HG03064 (cell line): Measurements from ENCODE around the gene CFAP54.
"Not testable (repeated sequence)": the region's sequence is repeated elsewhere in the genome, so short reads cannot be mapped to it uniquely, and the experiment has no call there.

ENCODE experiments used
- ATAC-seq: cut with Tn5 transposase; IDR thresholded peaks from one replicate; pipeline ENCODE4 v1.9.1; 2021; ENCODE audit warnings: low read depth; ENCODE audit not compliant: unreplicated experiment

Gene CFAP54

GRCh38 chr12:96489392-96490056, at the start of gene CFAP54:
Gene CFAP54 (plus strand): TSS chr12:96489577. CDS start chr12:96489610, 33 bp downstream.
- ATAC-seq, result peak; percentile 93

GRCh38 chr12:96441816-96442215, 47.6 kb upstream of the CFAP54 start:
- no peak for ATAC-seq

GRCh38 chr12:96442906-96443305, 46.5 kb upstream of the CFAP54 start:
- no peak for ATAC-seq

DNA sequence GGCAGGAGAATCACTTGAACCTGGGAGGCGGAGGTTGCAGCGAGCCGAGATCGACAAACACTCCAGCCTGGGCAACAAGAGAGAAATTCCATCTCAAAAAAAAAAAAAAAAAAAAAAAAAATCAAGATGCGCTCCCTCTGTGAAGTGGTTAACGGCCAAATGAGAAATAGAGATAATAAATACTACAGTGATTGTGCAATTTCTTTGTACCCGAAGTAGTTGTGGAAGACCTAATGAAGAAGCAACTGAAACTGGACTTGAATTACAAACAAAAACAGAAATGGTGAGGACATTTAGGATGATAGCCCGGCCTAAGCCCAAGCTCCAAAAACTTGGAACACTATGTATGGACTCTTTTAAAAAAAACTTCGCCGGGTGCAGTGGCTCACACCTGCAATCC, 45.0 kb upstream of the CFAP54 start:
- ATAC-seq, result no peak

DNA sequence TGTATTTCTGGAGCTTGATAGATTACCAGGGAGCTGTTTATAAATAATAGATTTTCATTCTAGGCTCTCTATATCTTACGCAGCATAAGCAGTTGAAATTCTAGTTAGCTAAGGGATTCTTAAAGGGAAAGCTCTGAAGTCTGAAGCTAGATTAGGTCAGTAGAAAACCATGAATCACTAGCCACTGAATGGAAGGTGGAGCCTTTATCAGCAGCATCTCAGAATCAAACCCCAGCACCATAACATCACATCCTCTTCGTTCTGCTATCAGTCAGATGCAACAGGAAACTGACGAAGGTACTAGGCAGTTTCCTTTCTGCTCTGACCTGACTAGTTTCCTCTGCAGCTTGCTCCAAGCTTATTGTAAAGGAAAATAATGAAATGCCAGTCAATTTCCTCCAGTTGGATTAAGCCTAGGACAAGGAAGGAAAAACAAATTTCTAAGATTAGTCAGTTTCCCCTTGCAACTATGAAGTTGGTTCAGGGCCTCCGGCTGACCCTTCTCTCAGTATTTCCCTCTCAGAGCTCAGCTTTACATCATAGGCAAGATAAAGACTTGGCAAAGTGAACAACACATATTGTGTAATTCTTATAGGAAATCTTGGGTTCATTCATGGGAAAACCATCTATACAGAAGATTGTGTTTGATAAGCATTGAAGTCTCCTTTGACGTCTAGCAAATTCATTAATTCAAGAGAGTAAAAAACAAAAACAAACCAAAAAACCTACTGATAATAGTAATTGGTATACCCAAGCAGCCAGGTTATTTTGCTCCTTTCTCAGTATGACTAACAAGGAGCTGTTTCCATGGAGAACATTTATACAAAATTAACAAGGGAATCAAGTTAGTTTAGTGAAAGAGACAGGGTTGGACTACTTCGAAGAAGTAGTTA, 43.4 kb upstream of the CFAP54 start:
- ATAC-seq, result peak; percentile 94

DNA sequence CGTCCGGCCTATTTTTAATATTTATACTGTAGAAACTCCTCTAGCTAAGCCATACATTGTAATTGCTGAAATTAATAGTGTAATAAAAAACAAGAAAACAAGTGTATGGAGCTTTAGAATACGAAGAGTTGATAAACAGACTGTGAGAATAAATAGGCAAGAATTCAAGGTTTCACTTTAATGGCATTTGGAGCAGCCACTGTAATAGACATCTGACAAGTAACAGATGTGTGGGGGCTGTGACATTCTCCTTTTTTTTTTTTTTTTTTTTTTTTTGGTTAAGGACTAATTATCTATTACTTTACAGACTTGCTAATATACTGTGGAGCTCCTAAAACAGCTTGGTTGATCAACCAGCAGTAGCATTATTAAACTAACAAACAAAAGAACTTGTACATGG, 42.1 kb upstream of the CFAP54 start:
- no peak for ATAC-seq

DNA sequence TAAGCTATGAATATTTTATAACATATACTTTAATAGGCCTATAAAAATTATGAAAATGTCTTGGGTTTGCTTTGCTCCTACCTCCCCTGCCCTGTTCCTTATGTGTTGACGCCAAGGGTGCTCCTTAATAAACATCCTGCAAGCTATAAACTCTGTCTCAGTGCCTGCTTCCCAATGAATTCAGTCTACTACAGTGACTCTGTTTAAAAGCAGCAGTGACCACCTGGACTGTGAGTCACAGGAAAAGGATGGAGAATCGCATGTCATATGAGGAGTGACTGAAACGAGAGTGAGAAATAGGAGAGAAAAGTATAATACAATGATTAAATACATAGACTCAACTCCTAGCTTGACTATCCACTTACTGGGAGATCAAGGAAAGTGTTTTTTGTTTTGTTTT, 41.1 kb upstream of the CFAP54 start:
- ATAC-seq, result no peak

DNA sequence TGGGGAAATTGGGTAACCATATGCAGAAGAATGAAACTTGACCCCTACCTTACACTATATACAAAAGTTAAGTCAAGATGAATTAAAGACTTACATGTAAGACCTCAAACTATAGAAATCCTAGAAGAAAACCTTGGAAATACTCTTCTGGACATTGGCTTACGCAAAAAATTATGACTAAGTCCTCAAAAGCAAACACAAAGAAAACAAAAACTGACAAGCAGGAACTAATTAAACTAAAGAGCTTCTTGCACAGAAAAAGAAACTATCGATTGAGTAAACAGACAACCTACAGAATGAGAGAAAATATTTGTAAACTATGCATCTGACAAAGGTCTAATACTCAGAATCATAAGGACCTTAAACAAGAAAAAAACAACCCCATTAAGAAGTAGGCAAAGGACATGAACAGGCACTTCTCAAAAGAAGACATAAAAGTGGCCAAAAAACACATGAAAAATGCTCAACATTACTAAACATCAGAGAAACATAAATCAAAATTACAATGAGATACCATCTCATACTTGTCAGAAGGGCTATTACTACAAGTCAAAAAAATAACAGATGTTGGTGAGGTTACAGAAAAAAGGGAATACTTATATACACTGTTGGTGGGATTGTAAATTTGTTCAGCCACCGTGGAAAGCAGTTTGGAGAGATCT, 37.0 kb upstream of the CFAP54 start:
- no peak for ATAC-seq

DNA sequence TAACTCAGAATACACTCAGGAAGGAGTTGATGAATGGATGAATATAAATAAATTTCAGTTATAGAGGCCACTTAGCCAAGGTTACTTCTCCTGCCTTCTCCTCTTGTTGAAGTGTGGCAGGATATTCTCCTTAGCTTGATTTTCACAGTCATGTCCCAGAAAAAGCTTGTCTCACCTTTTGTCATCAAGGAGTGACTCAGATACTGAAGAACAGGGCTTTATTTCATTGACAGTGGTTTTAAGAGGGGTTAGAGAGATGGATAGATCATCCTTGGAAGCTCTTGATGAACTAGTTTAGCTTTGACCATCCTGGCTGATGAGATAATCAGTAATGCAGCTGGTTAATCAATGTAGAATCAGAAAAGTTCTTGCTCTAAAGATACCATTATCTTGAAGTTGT, 35.0 kb upstream of the CFAP54 start:
- no peak for ATAC-seq

DNA sequence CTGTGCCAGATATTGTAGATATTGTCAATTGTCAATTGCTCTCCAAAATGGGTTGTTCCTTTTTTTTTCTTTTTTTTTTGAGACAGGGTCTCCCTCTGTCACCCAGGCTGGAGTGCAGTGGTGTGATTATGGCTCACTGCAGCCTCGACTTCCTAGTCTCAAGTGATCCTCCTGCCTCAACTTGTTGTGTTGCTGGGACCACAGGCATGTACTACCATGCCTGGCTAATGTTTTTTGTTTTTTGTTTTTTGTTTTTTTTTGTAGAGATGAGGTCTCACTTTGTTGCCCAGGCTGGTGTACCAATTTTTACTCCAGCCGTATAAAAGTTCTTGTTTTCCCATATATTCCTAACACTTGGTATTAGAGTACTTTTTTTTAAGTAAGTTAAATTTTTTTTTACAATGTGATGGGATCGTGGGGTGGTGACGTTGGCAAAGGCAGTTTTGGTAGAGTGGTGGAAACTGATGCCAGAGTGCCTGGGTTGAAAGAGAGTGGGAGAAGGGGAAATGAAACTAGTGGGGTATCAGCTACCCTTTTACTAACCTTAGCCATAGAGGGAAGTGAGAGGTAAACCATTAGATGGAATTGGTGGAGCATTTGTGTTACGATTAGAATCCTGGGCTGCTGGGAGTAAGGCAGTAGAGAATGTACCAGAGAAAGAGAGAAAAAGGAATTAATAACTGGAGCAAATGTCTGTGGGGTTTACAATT, 33.0 kb upstream of the CFAP54 start:
- ATAC-seq, result peak; percentile 86

GRCh38 chr12:96457191-96457930, 32.0 kb upstream of the CFAP54 start:
- no peak for ATAC-seq

DNA sequence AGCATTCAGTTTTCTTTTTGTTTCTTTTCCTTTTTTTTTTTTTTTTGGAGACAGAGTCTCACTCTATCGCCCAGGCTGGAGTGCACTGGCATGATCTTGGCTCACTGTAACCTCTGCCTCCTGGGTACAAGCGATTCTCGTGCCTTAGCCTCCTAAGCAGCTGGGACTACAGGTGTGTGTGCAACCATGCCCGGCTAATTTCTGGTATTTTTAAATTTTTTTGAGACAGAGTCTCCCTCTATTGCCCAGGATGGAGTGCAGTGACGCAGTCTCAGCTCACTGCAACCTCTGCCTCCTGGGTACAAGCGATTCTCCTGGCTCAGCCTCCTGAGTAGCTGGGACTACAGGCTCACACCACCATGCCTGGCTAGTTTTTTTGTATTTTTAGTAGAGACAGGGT, 30.1 kb upstream of the CFAP54 start:
- ATAC-seq, result not testable (repeated sequence)

DNA sequence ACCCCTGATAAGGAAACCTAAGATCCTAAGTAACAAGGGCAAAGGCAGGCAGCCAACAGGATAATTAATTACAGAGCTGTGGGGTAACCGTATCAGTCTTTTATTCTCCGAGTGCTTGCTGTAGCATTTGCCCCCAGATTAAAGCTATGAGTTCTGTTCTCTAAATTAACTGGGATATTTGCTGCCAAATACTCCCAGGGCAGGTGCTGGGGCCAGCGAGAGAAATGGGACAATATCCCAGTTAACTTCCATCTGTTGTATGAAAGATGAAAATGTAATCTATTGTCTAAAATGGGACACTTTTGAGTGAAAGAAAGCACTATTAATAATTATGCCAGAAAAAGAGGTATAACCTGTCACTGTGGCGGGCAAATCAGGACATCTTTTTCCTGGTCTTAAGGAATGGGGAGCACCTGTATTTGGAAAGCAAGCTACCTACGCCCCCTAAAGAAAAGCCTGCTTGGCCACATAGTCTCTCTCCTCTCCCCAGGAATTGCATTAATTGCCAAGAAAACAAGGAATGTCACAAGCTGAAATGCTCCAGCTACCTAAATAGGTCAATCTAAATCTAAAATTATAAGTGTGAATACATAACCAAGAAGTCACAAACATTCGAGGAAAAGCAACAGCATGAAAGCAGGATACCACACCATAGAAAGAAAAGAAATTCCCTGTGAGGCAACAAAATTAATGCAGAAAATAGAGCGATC, 26.7 kb upstream of the CFAP54 start:
- ATAC-seq, result no peak

- ATAC-seq, result no peak
These were observed 23.5 kb upstream of the CFAP54 start for GRCh38 chr12:96465896-96466295.

DNA sequence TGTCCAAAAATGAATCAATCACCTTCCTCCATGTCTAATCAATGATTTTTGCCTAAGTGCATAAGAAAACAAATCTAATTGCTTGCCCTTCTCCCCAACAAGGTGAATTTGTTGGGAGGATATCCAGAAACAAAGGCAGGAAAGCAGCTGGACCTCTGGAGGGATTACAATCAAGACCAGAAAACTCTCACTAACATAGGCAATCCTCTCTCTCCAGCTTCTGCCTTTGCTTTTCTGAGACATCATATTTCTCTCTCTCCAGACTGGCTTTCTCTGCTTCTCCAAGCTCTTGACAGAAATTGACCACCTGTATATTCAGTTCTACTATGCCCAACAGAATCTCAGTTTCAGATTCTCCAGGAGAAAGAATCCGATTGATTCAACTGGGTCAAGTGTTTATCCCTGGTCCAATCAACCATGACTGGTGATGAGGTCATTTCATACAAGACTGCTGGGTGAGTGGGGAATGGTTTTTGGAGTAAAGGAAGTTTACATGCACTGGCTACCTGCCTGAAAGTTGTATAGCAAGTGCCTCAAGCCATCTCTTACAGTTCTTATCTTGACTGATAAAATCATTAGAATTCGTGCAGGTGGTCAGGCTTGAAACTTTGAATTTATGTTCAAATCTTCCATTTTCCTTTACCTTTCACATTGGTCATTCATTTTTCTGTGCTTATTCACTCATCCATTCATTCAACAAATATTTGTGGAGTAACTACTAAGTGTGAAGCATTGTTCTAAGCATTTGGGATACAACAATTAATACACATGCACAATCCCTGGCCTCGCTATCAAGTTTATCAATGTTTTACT, 22.2 kb upstream of the CFAP54 start:
- ATAC-seq, result no peak

DNA sequence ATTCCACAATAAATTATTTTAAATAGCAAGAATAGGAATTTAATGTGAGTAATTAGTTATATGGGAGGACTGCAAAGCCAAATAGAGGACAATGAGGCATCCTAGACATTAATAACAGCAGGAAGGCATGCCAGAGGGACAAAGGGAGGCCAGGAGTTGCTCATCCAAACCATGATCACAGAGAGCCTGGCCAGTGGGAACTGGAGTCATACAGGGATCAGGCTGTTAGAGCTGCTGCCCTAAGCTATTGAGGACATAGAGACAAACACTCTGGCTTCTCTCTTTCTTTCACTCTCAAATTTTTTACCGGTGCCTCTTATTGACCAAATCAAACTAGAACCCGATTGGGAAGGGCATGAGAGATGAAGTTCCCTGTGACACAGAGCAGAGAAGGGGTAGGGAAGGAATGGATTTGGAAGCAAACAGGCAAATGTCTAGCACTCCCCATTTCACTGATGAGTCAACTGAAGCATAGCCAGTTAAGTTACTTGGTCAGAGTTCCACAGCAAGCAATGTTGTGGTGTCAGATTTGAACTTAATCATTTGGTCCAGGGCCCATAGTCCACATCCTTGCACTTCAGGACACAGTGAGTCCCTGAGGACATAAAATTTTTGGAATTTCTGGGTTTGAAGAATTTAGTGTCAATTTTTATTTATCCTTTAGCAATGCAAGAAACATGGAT, 17.9 kb upstream of the CFAP54 start:
- no peak for ATAC-seq

DNA sequence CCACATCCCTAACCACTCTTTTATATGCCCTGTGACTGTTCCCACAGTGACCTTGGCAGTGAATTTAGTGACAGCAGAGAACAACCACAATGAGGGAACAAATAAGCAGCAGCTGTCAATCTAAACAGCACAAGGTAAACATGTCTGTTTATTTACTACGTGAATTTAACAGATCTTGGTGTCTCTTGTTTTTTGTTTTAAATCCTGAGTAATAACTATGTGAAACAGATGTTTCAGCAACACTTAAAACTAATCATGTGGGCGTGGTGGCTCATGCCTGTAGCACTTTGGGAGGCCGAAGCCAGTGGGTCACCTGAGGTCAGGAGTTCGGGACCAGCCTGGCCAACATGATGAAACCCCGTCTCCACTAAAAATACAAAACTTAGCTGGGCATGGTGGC, 17.0 kb upstream of the CFAP54 start:
- ATAC-seq, result no peak
